GM21717 (cell line): Measurements from ENCODE around the gene SLC1A5.

Experiments
- ATAC-seq: cut with Tn5 transposase; IDR thresholded peaks from one replicate; pipeline ENCODE4 v1.9.1; 2021; ENCODE audit warnings: mild to moderate bottlenecking, moderate library complexity; ENCODE audit not compliant: unreplicated experiment

SLC1A5 gene

DNA sequence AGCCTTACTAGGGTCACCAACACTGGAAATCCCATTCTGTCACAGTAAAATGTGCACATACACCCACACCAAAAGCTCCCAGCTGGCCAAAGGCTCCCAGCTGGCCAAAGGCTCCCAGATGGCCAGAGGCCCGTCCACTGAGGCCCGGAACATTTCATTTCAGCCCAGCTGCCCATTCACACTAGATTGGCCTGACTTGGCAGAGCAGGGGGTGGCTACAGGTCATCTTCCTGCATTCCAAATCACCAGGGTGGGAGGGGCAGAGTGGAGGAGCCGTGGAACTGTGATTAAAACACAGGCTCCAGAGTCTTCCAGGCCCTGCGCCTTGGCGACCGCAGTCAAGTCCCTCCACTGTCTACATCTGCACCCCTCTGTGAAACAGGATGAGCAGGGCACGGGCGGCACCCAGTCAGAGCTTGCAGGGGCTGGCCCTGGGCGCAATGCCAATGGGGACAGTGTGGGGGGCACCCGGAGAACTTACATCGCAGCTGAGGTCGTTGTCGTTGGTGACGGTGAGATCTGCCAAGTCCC lies 61.4 kb downstream of the SLC1A5 start:
- ATAC-seq, result no peak

GRCh38 chr19:46726551-46726950 lies 61.8 kb downstream of the SLC1A5 start:
- ATAC-seq, result no peak

DNA sequence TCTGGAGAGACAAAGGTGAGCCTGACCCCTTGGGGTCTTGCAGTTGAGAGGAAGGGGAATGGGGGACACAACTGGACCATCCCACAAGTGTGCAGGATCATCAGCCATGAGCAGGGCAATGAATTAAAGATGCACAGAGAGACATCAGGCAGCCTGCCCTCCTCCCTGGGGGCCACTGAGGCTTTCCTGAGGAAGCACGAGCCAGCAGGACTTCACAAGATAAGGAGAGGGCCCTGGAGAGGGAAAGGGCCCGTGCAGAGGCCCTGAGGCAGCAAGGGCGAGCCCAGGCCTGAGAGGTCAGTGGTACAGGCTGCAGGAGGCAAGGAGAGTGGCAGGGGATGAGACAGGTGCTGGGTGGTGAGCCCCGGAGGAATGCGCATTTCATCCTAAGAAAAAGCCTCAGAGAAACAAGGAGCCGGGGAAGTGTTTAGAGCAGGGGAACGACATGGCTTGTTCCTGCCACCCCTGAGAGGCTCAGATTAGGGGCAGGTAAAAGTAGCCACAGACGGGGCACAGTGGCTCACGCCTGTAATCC lies 62.5 kb downstream of the SLC1A5 start:
- no peak for ATAC-seq

DNA sequence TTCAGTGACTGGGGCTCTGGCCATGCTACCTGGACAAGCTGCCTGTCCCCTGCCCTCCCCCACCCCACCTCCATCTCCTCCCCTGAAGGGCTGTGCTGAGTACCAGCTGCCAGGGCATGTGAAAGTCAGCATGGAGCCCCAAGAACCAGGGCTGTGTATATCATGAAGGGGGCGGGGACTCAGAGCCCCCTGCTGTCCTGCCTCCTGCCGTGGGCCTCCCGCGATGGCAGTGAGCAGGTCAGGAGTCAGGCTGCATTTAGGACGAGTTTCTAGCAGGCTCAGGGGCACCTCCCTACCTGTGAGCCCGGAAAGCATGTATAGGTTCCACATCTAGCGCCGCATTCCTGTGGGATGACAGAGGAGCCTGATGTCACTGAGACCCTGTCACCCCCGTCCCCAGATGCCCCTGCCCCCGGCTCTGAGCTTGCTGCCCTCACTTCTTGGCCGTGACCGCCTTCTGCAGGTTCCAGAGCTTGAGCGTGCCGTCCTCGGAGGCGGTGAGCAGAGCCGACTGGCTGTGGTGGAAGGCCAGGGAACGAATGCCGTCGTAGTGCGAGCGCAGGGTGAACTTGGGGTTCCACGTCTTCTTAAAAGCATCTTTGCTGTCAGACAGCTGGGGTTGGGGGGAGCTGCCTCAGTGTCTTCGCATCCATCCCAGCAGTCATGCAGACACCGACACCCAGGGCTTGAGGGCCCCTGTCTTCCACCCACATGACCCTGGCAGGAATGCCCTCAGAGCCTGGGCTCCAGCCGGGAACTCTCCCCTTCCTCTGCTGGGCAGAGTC lies 63.2 kb downstream of the SLC1A5 start:
- ATAC-seq, result no peak
